NCI-H226 (cell line): ENCODE measurements around the gene CNTFR.

Experiments
- DNase-seq: peaks from one replicate; pipeline ENCODE4 v3.0.0-alpha.2; 2015

Gene CNTFR

GRCh38 chr9:34521406-34522045, 68.0 kb downstream of the CNTFR start:
- DNase-seq: no peak

GRCh38 chr9:34520505-34521385, 68.8 kb downstream of the CNTFR start:
- DNase-seq: no peak

- no peak for DNase-seq
These were observed 69.4 kb downstream of the CNTFR start for GRCh38 chr9:34520096-34520495.

- DNase-seq: no peak
These were observed 70.1 kb downstream of the CNTFR start for GRCh38 chr9:34519321-34520020.

GRCh38 chr9:34518896-34519295, 70.6 kb downstream of the CNTFR start:
- no peak for DNase-seq

- no peak for DNase-seq
These were observed 71.4 kb downstream of the CNTFR start for GRCh38 chr9:34518110-34518616.

- DNase-seq: no peak
These were observed 72.3 kb downstream of the CNTFR start for GRCh38 chr9:34517185-34517584.

GRCh38 chr9:34515959-34516358, 73.6 kb downstream of the CNTFR start:
- DNase-seq: no peak

- no peak for DNase-seq
These were observed 74.7 kb downstream of the CNTFR start for GRCh38 chr9:34514816-34515215.

- no peak for DNase-seq
These were observed 75.1 kb downstream of the CNTFR start for GRCh38 chr9:34514401-34514800.

- DNase-seq: no peak
These were observed 75.8 kb downstream of the CNTFR start for GRCh38 chr9:34513567-34514214.

- DNase-seq: no peak
These were observed 77.1 kb downstream of the CNTFR start for GRCh38 chr9:34512131-34513078.

GRCh38 chr9:34510497-34511468, 78.7 kb downstream of the CNTFR start:
- DNase-seq: no peak

GRCh38 chr9:34508951-34509350, 80.6 kb downstream of the CNTFR start:
- DNase-seq: no peak

GRCh38 chr9:34508463-34508862, 81.1 kb downstream of the CNTFR start:
- no peak for DNase-seq

- no peak for DNase-seq
These were observed 81.6 kb downstream of the CNTFR start for GRCh38 chr9:34507966-34508365.

- DNase-seq: no peak
These were observed 82.0 kb downstream of the CNTFR start for GRCh38 chr9:34507556-34507955.

- DNase-seq: no peak
These were observed 82.9 kb downstream of the CNTFR start for GRCh38 chr9:34506623-34507022.

- DNase-seq: no peak
These were observed 84.0 kb downstream of the CNTFR start for GRCh38 chr9:34505370-34506120.

- DNase-seq: no peak
These were observed 86.1 kb downstream of the CNTFR start for GRCh38 chr9:34503406-34503805.
